D721Med (cell line): Measurements from ENCODE around the gene KIF6.

Source experiments
- DNase-seq: peaks from one replicate; pipeline ENCODE4 v3.0.0; 2011; ENCODE audit warnings: low spot score; ENCODE audit not compliant: insufficient read length
- FAIRE-seq: peaks from 2 replicates; lab custom pipeline; 2011; peaks lifted over from hg19 to GRCh38; lab: Jason Lieb, UNC
- CTCF ChIP-seq: IDR thresholded peaks from 2 replicates; pipeline ENCODE4 v1.5.1; 2012; ENCODE audit warnings: mild to moderate bottlenecking, control low read depth; ENCODE audit not compliant: insufficient read depth; ENCODE audit errors: missing control alignments

Gene KIF6

GRCh38 chr6:39441986-39442385 is 283.2 kb downstream of the KIF6 start:
- no peak for DNase-seq
- no peak for TF ChIP-seq CTCF
- no peak for FAIRE-seq

- TF ChIP-seq CTCF = no peak
- DNase-seq (no peak), FAIRE-seq (no peak)
Observed at GRCh38 chr6:39441301-39441700, 283.9 kb downstream of the KIF6 start.

- FAIRE-seq (no peak), DNase-seq (no peak)
- no peak for TF ChIP-seq CTCF
Observed at GRCh38 chr6:39440039-39440426, 285.2 kb downstream of the KIF6 start.

- no peak for TF ChIP-seq CTCF
- DNase-seq (no peak), FAIRE-seq (no peak)
Observed at GRCh38 chr6:39439342-39440038, 285.7 kb downstream of the KIF6 start.

GRCh38 chr6:39433630-39434029 is 291.6 kb downstream of the KIF6 start:
- TF ChIP-seq CTCF = no peak
- DNase-seq = no peak
- FAIRE-seq = no peak

- no peak for TF ChIP-seq CTCF
- FAIRE-seq (no peak), DNase-seq (no peak)
Observed at GRCh38 chr6:39432330-39433025, 292.7 kb downstream of the KIF6 start.
